NOMO-1 (cell line): ENCODE data around the gene ZWINT.

Source experiments
- DNase-seq, 2 experiments: peaks; one replicate each; lab custom pipeline; 2025; ENCODE audit not compliant: unreplicated experiment in 2 of 2; lab: John Stamatoyannopoulos, UW

Gene ZWINT, protein sequence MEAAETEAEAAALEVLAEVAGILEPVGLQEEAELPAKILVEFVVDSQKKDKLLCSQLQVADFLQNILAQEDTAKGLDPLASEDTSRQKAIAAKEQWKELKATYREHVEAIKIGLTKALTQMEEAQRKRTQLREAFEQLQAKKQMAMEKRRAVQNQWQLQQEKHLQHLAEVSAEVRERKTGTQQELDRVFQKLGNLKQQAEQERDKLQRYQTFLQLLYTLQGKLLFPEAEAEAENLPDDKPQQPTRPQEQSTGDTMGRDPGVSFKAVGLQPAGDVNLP

DNA sequence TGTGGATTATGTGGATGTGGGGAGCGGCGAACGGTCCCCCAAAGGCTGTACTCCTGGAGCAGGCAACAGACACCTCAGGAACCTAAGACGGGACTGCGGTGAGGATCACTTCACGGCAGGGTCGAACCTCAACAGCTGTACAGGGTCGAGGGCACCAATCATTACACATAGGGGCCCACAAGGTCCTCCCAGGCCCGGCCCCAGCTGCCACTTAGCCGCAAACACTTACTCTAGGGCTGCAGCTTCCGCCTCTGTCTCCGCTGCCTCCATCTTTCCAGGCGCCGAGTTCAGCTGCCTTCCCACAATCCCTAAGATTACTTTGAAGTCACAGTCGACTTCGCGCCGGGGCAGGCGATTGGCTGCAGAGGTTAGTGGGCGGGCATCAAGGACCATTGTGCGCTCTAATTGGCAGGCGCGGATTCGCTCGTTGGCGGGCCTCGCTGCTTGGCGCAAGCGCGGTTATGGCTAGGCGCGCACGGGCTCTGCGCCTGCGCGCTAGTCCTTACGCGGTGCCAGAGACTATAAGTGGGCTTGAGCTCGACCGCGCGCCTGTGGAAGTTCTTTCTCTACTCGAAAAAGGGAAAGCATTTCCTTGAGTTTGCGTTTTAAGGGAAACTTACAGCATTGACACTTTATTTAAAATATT, at the start of gene ZWINT:
ZWINT (minus strand) TSS at position 293 of the 646 bp plus-strand sequence; CDS start at position 270, 23 bp downstream.
- peak; percentile 96 to 99 for DNase-seq

GRCh38 chr10:56383806-56384205, 22.7 kb upstream of the ZWINT start:
- DNase-seq, result no peak

DNA sequence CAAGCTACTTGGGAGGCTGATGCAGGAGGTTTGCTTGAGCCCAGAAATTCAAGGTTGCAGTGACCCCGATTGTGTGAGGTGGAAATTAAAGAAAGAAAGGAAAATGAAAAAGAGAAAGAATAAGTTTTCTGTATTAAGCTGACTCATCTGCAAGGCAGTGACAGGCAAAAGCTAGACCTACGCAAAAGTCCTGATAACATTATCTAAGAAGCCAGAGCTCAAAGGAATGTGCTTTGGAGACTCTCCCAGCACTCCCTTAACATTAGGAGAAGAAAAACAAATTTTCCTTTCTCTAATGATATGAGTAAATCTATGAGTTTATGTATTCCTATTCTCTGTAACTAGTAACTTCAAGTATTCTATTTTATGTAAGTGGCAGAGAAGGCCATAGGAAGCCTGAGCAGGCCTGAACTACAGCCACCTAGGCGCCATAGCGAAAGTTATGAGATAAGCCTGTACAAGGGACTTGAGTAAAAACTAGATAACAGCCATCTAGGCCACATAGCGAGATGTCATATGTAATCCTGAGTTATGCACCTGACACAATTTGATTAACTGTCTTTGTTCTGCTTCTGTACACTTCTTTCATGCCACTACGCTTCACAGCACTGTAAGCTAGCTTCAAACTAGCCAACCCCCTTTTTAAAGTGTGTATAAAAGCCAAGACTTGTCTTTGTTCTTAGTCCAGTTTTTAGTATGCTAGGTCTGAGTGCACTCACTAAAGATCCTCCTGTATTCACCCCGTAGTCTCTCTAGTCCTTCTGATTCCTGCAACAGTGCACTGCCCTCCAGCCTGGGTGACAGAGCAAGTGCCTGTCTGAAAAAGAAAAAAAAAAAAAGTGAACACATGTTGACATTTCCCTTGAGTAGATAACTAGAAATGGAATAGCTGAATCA, 9.4 kb upstream of the ZWINT start:
- DNase-seq, result no peak

DNA sequence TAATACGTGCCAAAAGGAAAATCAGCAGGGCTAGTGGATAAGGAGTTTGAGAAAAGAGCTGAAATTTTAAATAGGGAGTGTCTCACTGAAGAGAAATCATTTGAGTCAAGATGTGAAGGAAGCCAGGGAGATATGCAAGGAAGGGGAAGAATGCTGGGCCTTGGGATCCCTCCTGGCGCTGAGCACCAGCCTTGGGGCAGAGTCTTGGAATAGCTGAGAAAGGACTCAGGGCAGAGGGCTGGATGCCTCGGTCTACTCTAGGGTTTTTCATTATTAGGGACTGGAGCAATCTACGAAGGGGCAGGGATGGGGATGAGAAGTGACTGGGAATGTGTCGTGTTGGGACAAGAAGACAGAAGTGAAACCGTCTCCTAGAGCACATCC, 484 bp downstream of the ZWINT start:
- no peak for DNase-seq

- no peak for DNase-seq
Measured at GRCh38 chr10:56359837-56360236, 1.2 kb downstream of the ZWINT start.

GRCh38 chr10:56357018-56357417, 4.0 kb downstream of the ZWINT start:
- no peak for DNase-seq

- DNase-seq, result no peak
Measured at GRCh38 chr10:56351909-56352630, 9.0 kb downstream of the ZWINT start.

GRCh38 chr10:56349611-56350010, 11.4 kb downstream of the ZWINT start:
- peak in 1 of 2 experiments; percentile 46 for DNase-seq

GRCh38 chr10:56348101-56348500, 13.0 kb downstream of the ZWINT start:
- no peak for DNase-seq

DNA sequence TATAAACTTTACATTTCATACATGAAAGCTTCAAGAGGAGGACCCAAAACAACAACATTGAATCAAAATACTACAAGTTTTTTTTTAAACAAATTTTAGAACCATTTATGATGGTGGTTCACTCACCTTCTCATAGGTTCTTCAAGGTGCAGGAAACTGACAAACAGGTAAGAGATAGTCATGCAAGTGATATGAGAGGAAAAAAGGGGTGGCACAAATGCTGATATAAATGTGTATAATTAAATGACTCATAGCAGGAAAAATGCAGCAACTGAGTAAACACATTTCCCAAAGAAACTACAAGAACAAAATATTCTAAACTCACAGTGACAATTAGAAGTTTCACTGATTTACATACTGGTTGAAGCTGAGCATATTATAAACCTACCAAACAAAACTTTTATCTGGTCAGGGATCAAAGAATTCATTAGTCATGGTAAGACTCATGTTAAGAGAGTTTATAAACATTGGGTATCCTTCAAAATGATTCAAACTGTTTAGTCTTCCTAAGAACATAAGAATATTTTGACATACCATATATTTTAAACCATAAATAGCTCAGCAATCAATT, 14.1 kb downstream of the ZWINT start:
- DNase-seq, result no peak

DNA sequence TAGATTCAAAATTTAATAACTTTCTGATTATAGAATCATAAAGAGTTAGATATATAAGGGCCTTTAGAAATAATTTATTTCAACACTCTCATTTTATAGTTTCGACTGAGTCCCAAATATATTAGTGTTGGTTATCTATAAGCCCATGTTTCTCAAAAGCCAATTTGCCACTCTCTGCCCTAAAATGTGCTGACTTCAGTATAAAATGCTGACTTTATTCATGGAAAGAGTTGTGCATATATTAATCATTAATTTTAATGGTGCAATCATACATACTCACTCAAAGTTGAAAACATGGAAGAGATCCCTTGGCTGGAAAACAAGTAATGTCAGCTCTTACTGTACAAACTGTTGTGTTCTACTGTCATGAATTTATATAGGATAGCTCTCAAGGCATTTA, 19.4 kb downstream of the ZWINT start:
- DNase-seq, result no peak

DNA sequence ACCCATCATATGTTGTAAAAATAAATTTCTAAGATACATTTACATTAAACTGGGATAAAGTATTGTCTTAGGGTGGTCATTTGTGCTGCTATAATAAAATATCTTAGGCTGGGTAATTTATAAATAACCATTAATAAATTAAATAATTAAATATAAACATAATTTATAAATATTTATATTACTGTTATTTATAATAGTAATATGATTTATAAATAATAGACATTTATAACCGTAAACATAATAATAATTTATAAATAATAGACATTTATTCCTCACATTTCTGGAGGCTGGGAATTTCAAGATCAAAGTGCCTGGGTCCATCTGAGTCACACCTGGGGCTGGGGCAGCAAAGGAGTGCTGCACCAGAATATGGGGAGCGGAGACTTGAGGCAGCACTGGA, 31.1 kb downstream of the ZWINT start:
- no peak for DNase-seq

GRCh38 chr10:56327118-56327517, 33.9 kb downstream of the ZWINT start:
- no peak for DNase-seq

DNA sequence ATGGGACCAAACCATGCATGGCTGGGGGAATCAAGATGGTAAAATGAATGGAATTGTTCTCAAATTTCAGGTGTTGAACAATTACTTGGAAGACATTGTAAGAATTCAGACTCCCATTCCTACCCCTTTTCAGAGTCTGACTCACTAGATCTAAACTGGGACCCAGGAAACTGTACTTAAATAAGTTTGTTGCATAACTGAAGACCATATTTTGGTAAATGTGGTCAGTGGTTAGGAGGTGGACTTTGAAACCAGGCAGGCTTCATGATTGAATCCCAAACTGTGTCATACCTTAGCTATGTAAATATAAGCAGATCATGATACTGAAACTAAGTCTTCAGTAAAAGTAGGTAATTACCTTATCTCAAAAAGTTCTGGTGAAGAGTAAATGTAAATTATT, 41.7 kb downstream of the ZWINT start:
- DNase-seq, result no peak

GRCh38 chr10:56318816-56319215, 42.2 kb downstream of the ZWINT start:
- no peak for DNase-seq

DNA sequence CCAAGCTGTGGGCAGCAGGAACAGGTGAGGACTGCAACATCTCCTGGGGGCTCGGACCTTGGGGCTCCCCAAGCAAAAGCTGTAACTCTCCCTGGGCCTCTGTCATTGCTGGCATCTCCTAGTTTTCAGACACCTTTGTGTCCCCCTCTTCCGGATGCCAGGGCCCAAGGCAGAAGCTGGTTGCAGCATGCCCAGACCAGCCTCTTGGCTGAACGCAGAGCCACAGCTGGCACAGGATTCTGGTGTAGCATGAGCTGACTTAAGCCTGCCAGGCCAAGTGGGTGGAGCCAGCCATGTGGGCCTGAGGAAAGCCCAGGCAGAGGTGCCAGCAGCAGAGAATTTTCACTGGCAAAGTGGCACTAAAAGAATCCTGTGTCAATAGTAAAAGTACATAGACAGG, 43.5 kb downstream of the ZWINT start:
- no peak for DNase-seq

DNA sequence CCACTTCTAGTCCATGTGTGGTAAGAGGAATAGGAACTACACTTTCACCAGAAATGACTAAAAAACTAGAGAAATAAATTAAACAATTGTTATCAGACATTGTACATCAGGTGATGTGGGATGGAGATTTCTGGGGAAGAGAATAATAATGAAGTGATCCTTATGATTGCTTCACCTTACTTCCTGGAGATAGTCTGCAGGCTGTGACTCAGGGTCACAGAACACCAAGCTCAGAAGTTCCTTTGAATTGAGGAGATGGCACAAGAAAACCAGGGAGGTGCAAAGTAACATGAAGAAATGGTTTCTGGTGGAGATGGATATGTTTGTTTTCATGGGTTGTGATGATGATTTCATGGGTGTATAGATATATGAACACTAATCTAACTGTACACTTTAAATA, 44.5 kb downstream of the ZWINT start:
- DNase-seq, result no peak
